Activated T-helper 17 cell treated with anti-CD3 and anti-CD28 coated beads, Interleukin-2, amount 50 U/mL, for 72 hours (primary cell): Measurements from ENCODE around the gene OAF. TPM values are rescaled to one million over a fixed set of nuclear protein-coding genes. Genes with fewer than 3 reads are reported as not detected.
A peak's percentile ranks its signal among the peaks of the same experiment; 100 is the strongest.
"Not testable (repeated sequence)": the region's sequence is repeated elsewhere in the genome, so short reads cannot be mapped to it uniquely, and the experiment has no call there.

Source experiments
- ATAC-seq: fragments of 150-1000 bp; cut with Tn5 transposase; replicated peaks from 2 replicates; pipeline ENCODE4 v1.10.0; 2021; ENCODE audit warnings: mild to moderate bottlenecking, moderate library complexity
- H3K27ac Mint-ChIP-seq: one replicate; pipeline ENCODE4 v1.8.0; 2022; ENCODE audit warnings: mixed read lengths
- H3K27me3 Mint-ChIP-seq: one replicate; pipeline ENCODE4 v1.8.0; 2022; ENCODE audit warnings: mixed read lengths
- H3K36me3 Mint-ChIP-seq: one replicate; pipeline ENCODE4 v1.8.0; 2022; ENCODE audit warnings: low read depth, mild to moderate bottlenecking, mixed read lengths
- H3K4me1 Mint-ChIP-seq: one replicate; pipeline ENCODE4 v1.8.0; 2022; ENCODE audit warnings: mixed read lengths
- H3K4me3 Mint-ChIP-seq: one replicate; pipeline ENCODE4 v1.8.0; 2022; ENCODE audit warnings: mild to moderate bottlenecking, mixed read lengths
- H3K9me3 Mint-ChIP-seq: one replicate; pipeline ENCODE4 v1.8.0; 2022; ENCODE audit warnings: mixed read lengths
- total RNA-seq, 2 donors: library from RNA; stranded (reverse); gene quantifications; one replicate each; pipeline ENCODE4 v1.2.3, GENCODE V29; 2022

The OAF gene
- total RNA-seq, 2 donors from 2014 or later, result 0.97 to 1.3 TPM

DNA sequence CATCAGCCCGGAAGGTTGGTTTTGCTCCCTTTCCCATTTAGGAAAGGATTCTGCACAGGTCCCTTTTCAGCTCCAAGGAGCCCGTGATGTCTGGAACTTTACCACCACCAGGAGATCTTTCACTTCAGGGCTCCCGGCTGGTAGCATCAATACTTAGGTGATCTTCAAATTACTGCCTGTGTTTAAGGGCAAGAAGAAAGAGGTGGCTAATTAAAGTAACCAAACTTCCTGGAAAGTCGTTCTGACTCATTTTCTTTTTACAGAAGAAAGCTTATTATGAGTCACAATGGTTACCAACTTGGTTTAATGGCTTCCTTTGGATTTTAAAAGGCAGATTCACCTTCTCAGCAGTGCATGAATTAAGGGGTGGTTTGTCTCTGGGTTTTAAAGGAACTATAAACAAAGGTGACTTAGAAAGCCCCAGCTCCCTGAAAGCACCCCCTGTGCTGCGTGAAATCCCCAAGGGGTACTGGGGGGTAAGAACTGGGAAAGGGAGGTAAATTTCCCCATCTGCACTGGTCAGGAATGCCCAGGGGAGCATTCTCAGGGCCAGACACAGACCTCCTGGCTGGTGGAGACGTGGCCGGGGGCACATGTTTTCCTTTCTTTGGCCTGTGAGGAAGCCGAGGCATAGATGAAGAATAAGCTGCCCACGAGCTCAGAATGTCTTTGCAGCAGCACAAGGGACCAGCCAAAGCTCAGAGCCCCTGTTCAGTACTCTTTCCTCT, 37.9 kb downstream of the OAF start:
- Mint-ChIP-seq H3K27ac (peak overlapping the region; percentile 44), H3K4me1 (peaks cover 25% of the 10 kb centered on the region), H3K9me3 (no peaks in the 10 kb centered on the region), H3K4me3 (peak overlapping the region; percentile 71), H3K36me3 (no peaks in the 10 kb centered on the region), H3K27me3 (peaks cover 51% of the 10 kb centered on the region)
- ATAC-seq, result peak; percentile 90

- Mint-ChIP-seq H3K27ac (peak overlapping the region; percentile 44), H3K9me3 (no peaks in the 10 kb centered on the region), H3K36me3 (no peaks in the 10 kb centered on the region), H3K4me1 (peaks cover 25% of the 10 kb centered on the region), H3K27me3 (peaks cover 57% of the 10 kb centered on the region), H3K4me3 (peak overlapping the region; percentile 71)
- ATAC-seq, result peak; percentile 20
Observed at GRCh38 chr11:120249279-120250262, 38.7 kb downstream of the OAF start.

- ATAC-seq, H3K36me3 Mint-ChIP-seq: not testable (repeated sequence)
Observed at GRCh38 chr11:120253377-120253776, 42.5 kb downstream of the OAF start.

GRCh38 chr11:120254788-120255518, 44.1 kb downstream of the OAF start:
- no peaks in the 10 kb centered on the region for H3K36me3 Mint-ChIP-seq
- peaks cover 4% of the 10 kb centered on the region for H3K4me1 Mint-ChIP-seq
- H3K4me3 Mint-ChIP-seq, result no peak overlapping the region
- H3K9me3 Mint-ChIP-seq, result no peaks in the 10 kb centered on the region
- ATAC-seq, result no peak
- no peak overlapping the region for H3K27ac Mint-ChIP-seq
- peaks cover 53% of the 10 kb centered on the region for H3K27me3 Mint-ChIP-seq

More at GRCh38 chr11:120253377-120253776, 42.5 kb downstream of the OAF start:
- not testable (repeated sequence) for H3K9me3 Mint-ChIP-seq, H3K27ac Mint-ChIP-seq, H3K4me3 Mint-ChIP-seq
- Mint-ChIP-seq H3K27me3 (peaks cover 55% of the 10 kb centered on the region), H3K4me1 (peaks cover 17% of the 10 kb centered on the region)

DNA sequence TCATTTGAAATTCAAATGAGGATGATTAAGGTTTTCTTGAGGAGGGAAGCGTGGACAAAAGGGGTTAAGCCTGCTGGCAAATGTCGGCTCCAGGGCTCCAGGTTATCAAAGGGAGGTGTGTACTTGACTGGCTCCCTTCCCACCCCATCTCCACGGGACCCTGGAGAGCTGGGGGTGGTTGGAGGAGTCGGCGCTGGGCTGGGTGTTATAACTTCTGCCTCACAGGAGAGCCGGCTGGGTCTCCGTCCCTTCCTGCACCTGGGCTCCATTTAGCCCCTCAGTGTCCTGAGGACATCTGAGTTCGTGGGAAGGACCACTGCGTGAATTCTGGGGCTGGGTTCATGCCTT, 44.7 kb downstream of the OAF start:
- Mint-ChIP-seq H3K4me1 (no peaks in the 10 kb centered on the region), H3K9me3 (no peaks in the 10 kb centered on the region), H3K27me3 (peaks cover 49% of the 10 kb centered on the region), H3K36me3 (no peaks in the 10 kb centered on the region), H3K4me3 (no peak overlapping the region), H3K27ac (no peak overlapping the region)
- no peak for ATAC-seq

- peaks cover 47% of the 10 kb centered on the region for H3K27me3 Mint-ChIP-seq
- no peak for ATAC-seq
- no peaks in the 10 kb centered on the region for H3K36me3 Mint-ChIP-seq
- H3K9me3 Mint-ChIP-seq, result no peaks in the 10 kb centered on the region
- no peak overlapping the region for H3K27ac Mint-ChIP-seq
- H3K4me3 Mint-ChIP-seq, result no peak overlapping the region
- H3K4me1 Mint-ChIP-seq, result no peaks in the 10 kb centered on the region
Observed at GRCh38 chr11:120256178-120256577, 45.3 kb downstream of the OAF start.

- H3K4me1 Mint-ChIP-seq, result no peaks in the 10 kb centered on the region
- no peak for ATAC-seq
- H3K27ac Mint-ChIP-seq, result no peak overlapping the region
- H3K4me3 Mint-ChIP-seq, result no peak overlapping the region
- no peaks in the 10 kb centered on the region for H3K36me3 Mint-ChIP-seq
- H3K9me3 Mint-ChIP-seq, result no peaks in the 10 kb centered on the region
- H3K27me3 Mint-ChIP-seq, result peaks cover 49% of the 10 kb centered on the region
Observed at GRCh38 chr11:120256779-120257178, 45.9 kb downstream of the OAF start.

DNA sequence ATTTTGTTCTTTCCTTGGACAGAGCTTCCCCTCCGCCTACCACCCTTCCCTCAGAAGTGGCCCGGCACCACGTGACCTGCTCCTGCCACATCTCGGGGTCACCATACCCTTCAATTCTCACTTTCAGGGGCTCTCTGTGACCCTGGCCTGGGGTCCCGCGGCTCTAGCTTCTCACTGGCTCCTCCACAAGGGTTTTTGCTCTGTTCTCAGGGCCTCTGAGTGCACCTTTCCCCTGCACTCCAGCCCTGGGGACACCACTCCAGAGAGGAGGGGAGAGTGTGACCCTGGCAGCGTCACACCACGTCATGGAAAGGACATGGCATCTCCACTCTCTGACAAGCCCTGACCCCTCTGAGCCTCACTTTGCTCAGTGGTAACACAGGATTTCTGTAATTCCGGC, 46.5 kb downstream of the OAF start:
- no peak for ATAC-seq
- Mint-ChIP-seq H3K9me3 (no peaks in the 10 kb centered on the region), H3K27ac (no peak overlapping the region), H3K4me1 (no peaks in the 10 kb centered on the region), H3K4me3 (no peak overlapping the region), H3K36me3 (no peaks in the 10 kb centered on the region), H3K27me3 (peaks cover 49% of the 10 kb centered on the region)

DNA sequence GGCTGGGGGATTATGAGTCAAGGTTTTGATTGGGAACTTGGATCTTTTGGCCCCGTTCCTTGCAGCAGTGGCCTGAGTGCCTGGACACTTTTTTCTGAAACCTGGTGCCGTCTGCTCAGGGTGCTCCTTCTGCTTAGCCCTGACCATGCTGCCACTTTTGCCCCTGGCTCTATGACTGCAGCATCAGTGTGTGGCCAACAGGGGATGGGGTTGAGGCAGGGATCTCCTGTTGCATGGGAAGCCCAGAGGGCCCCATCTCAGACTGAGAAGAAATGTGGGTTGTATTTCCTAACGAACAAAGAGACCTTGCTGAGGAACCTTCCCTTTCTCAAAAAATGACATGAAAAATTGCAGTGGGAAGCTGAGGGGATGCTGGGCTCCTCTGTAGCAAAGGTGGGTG, 47.8 kb downstream of the OAF start:
- Mint-ChIP-seq H3K4me1 (no peaks in the 10 kb centered on the region), H3K27me3 (peaks cover 48% of the 10 kb centered on the region), H3K4me3 (no peak overlapping the region), H3K27ac (no peak overlapping the region), H3K9me3 (no peaks in the 10 kb centered on the region), H3K36me3 (no peaks in the 10 kb centered on the region)
- no peak for ATAC-seq

DNA sequence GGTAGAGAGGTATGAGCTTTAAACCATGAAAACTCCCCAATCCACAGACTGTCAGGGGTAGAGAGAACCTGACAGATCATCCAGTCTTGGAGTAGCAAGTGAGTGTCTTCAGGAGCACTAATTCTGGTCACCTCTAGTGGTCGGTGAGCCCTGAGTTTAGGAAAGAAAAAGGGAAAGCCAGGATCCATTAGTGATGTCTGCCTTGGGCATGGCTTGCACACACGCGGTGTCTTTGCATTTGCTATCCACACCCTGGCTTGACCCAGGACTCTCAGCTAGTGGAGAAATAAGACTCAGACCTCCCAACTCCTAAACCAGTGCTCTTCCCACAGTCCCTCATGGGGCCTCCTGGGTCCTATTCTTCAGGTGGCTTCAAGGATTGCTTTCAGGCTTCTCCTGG, 48.4 kb downstream of the OAF start:
- peaks cover 44% of the 10 kb centered on the region for H3K27me3 Mint-ChIP-seq

DNA sequence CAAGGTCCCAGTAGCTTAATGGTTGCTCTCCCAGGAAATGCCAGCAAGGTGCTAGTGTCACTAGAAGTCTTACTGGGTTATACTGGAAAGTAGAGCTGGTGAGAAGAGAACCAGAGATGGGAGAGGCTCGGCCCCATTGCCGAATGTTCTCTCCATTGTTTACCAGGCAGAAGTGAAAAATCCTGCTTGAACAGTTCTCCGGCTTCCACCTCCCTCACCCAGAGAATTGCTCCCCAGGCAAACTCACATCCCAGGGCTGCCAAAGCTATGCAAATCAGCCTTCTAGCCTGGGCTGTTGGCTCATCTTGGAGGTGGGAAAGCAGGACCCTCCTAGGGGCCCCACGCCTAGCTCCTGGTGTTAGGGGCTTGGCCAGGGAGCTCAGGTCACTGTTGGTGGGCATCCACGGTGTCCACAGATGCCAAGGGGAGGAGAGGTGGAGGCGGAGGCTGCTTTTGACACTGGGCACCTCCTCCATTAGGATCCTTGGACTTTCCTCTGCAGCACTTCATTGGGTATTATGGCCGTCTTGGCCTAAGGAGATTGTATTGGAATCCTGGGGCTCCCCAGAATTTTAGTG, 49.2 kb downstream of the OAF start:
- Mint-ChIP-seq H3K27ac (no peak overlapping the region), H3K9me3 (no peaks in the 10 kb centered on the region), H3K27me3 (peaks cover 39% of the 10 kb centered on the region), H3K4me1 (no peaks in the 10 kb centered on the region), H3K4me3 (no peak overlapping the region), H3K36me3 (no peaks in the 10 kb centered on the region)
- no peak for ATAC-seq

More for the DNA sequence above, 48.4 kb downstream of the OAF start:
- no peaks in the 10 kb centered on the region for H3K9me3 Mint-ChIP-seq
- no peak for ATAC-seq
- H3K36me3 Mint-ChIP-seq, result no peaks in the 10 kb centered on the region
- no peak overlapping the region for H3K27ac Mint-ChIP-seq
- H3K4me3 Mint-ChIP-seq, result no peak overlapping the region
- no peaks in the 10 kb centered on the region for H3K4me1 Mint-ChIP-seq

DNA sequence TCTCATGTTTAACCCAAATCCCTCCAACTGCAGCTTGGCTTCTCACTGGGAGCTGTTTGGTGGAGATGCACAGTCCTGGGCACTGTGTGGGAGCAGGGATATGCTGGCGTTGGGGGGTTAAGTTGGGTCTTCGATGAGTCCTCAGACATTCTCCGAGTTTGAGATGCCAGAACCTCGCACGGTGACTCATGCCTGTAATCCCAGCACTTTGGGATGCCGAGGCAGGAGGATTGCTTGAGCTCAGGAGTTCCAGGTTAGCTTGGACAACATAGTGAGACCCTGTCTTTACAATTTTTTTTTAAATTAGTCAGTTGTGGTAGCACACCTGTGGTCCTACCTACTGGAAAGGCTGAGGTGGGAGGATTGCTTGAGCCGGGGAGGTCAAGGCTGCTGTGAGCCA, 49.8 kb downstream of the OAF start:
- Mint-ChIP-seq H3K27ac (no peak overlapping the region), H3K27me3 (peaks cover 36% of the 10 kb centered on the region), H3K36me3 (no peaks in the 10 kb centered on the region), H3K9me3 (no peaks in the 10 kb centered on the region), H3K4me1 (no peaks in the 10 kb centered on the region), H3K4me3 (no peak overlapping the region)
- ATAC-seq, result no peak

GRCh38 chr11:120261321-120261720, 50.5 kb downstream of the OAF start:
- no peak for ATAC-seq
- peaks cover 38% of the 10 kb centered on the region for H3K27me3 Mint-ChIP-seq
- H3K4me1 Mint-ChIP-seq, result no peaks in the 10 kb centered on the region
- no peak overlapping the region for H3K27ac Mint-ChIP-seq
- H3K4me3 Mint-ChIP-seq, result no peak overlapping the region
- no peaks in the 10 kb centered on the region for H3K36me3 Mint-ChIP-seq
- no peaks in the 10 kb centered on the region for H3K9me3 Mint-ChIP-seq

GRCh38 chr11:120261931-120262330, 51.1 kb downstream of the OAF start:
- Mint-ChIP-seq H3K27me3 (peaks cover 39% of the 10 kb centered on the region), H3K4me1 (no peaks in the 10 kb centered on the region), H3K36me3 (no peaks in the 10 kb centered on the region), H3K4me3 (no peak overlapping the region), H3K27ac (no peak overlapping the region), H3K9me3 (no peaks in the 10 kb centered on the region)
- no peak for ATAC-seq
